ENCODE data around the gene NR4A3. TPM values are rescaled to one million over a fixed set of nuclear protein-coding genes. Genes with fewer than 3 reads are reported as not detected.

NR4A3 gene
- total RNA-seq, 4 donors from 2014 or later = 2.9 to 8.8 (median 4.5) TPM

GRCh38 chr9:99785010-99785590 is 36.6 kb upstream of the NR4A3 start:
- no peak for TF ChIP-seq CTCF (IDR thresholded peaks at IDR 0.05; ENCODE audit: low read depth)

- TF ChIP-seq CTCF (IDR thresholded peaks at IDR 0.05; ENCODE audit: low read depth) = no peak
Measured at GRCh38 chr9:99787556-99787955, 34.1 kb upstream of the NR4A3 start.

DNA sequence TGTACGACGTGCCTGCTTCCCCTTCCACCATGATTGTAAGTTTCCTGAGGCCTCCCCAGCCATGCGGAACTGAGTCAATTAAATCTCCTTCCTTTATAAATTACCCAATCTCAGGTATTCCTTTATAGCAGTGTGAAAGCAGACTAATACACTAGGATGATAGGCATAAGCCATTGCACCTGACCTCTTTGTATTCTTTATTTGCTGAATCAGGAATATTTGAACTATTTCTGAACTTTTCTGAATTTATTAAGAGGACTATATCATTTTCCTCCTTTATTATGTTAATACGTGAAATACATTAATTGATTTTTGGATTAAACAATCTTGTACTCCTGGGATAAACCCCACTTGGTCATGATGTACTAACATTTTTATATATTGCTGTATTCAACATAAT is 28.2 kb upstream of the NR4A3 start:
- TF ChIP-seq CTCF (IDR thresholded peaks at IDR 0.05; ENCODE audit: low read depth) = no peak

DNA sequence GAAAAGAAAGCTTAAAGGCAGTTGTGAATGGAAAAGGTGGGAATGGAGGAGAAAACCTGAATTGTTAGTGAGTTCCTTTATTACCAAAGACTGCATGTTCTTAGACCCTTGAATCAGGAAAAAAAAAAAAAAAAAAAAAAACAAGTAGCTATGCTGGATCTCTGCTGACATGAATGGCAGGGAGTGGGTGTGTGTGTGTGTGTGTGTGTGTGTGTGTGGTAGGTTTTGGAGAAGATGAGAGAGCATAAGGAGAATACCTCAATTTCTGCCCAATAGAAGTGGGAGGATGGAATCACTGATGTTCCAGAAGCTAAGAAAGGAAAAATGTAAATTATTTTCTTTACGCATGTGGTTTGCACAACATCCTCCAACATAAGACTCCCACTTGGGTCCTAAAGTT is 25.5 kb upstream of the NR4A3 start:
- TF ChIP-seq CTCF (IDR thresholded peaks at IDR 0.05; ENCODE audit: low read depth) = no peak

GRCh38 chr9:99801775-99802174 is 19.9 kb upstream of the NR4A3 start:
- TF ChIP-seq CTCF (IDR thresholded peaks at IDR 0.05; ENCODE audit: low read depth) = no peak

DNA sequence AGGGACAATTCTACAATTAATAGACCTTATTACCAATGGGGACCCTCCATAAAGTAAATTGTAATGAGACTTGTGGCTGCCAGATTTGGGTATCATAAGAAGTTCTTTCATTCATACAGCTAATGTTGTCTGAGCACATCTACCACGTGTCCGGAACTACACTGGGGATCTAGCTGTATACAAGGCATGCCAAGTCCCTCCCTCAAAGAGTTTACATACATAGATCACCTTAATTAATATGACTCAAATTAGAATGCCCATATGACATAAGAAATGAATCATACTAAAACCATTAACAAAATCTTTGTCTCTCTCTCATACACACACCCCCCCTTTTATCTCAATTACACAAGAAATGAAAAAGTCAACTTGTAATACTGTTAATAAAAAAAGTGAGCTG is 18.0 kb upstream of the NR4A3 start:
- TF ChIP-seq CTCF (IDR thresholded peaks at IDR 0.05; ENCODE audit: low read depth) = no peak

DNA sequence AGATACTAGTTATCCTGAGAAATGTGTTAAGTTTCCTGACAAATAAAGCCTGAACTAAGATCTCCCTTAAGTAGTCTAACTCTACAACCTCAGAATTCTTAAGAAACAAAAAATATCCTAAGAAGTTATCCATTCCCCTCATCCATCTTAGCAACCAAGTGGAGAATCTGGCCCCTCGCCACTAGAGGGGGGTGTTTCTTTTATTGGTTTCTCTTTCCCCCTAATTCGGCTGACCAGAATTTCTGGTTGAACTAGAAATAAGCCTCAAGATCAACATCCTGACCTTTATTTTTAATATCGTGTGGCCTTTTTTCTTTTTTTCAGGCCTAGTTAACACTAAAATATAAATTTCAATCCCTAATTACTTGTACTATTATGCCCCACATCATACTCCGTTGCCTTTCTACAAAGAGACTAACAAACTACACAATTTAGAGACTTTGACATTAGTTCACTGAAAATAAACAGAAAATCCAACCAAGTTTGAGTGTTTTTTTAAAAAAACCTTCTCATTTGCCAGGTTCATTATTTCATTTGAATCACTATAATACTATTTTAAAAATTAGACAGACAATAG is 14.3 kb upstream of the NR4A3 start:
- no peak for TF ChIP-seq CTCF (IDR thresholded peaks at IDR 0.05; ENCODE audit: low read depth)

All from subcutaneous adipose tissue (tissue), 4 donors.